WTC11 (cell line): ENCODE measurements around the gene UGT1A10. TPM values are rescaled to one million over a fixed set of nuclear protein-coding genes. Genes with fewer than 3 reads are reported as not detected.
"Not testable (repeated sequence)": the region's sequence is repeated elsewhere in the genome, so short reads cannot be mapped to it uniquely, and the experiment has no call there.

Source experiments
- ATAC-seq: fragments of 200-7000 bp; cut with Tn5 transposase; 2 replicates; pipeline ENCODE4 v1.10.0; 2021; ENCODE audit warnings: mild to moderate bottlenecking, moderate library complexity
- CTCF ChIA-PET: fragments of 300-600 bp; sonication (Branson Sonifier 250); formaldehyde crosslinking; loops from one replicate; lab custom pipeline; 2021; ENCODE audit warnings: antibody characterized with exemption; lab: Charles Lee
- POLR2A ChIA-PET: fragments of 350-600 bp; sonication (Branson Sonifier 250); formaldehyde crosslinking; loops from one replicate; lab custom pipeline; 2021; ENCODE audit warnings: antibody characterized with exemption; lab: Charles Lee
- DNase-seq: peaks from one replicate; pipeline ENCODE4 v3.0.0; 2021; ENCODE audit warnings: low spot score
- H3K27ac Mint-ChIP-seq: 2 replicates; pipeline ENCODE4 v1.8.0; 2021; ENCODE audit warnings: mixed read lengths
- H3K27me3 Mint-ChIP-seq: 2 replicates; pipeline ENCODE4 v1.8.0; 2021; ENCODE audit warnings: low read depth, mild to moderate bottlenecking, moderate library complexity, mixed read lengths
- H3K36me3 Mint-ChIP-seq: 2 replicates; pipeline ENCODE4 v1.8.0; 2021; ENCODE audit warnings: mixed read lengths
- H3K4me1 Mint-ChIP-seq: 2 replicates; pipeline ENCODE4 v1.8.0; 2022; ENCODE audit warnings: mixed read lengths
- H3K4me3 Mint-ChIP-seq: 2 replicates; pipeline ENCODE4 v1.8.0; 2021; ENCODE audit warnings: mild to moderate bottlenecking, moderate library complexity, mixed read lengths
- H3K9me3 Mint-ChIP-seq: 2 replicates; pipeline ENCODE4 v1.8.0; 2021; ENCODE audit warnings: mixed read lengths
- ATF3 ChIP-seq: sonication (generic); formaldehyde crosslinking; conservative IDR thresholded peaks from 2 replicates; pipeline ENCODE4 v1.8.1; 2022; ENCODE audit warnings: mild to moderate bottlenecking, missing genetic modification reagents
- CDX4 ChIP-seq: fragments of 250-450 bp; sonication (Bioruptor Pico); IDR thresholded peaks from 2 replicates; pipeline ENCODE4 v1.9.0; 2021; ENCODE audit warnings: moderate library complexity, mild to moderate bottlenecking, inconsistent platforms, borderline replicate concordance
- CREM ChIP-seq: sonication (generic); formaldehyde crosslinking; IDR thresholded peaks from 2 replicates; pipeline ENCODE4 v1.8.1; 2022; ENCODE audit warnings: mild to moderate bottlenecking, missing genetic modification reagents, moderate library complexity
- CTCF ChIP-seq: fragments of 200-600 bp; IDR thresholded peaks from 2 replicates; pipeline ENCODE4 v1.8.0; 2022; ENCODE audit warnings: antibody characterized with exemption
- E2F1 ChIP-seq: sonication (generic); formaldehyde crosslinking; IDR thresholded peaks from 2 replicates; pipeline ENCODE4 v1.8.0; 2022; ENCODE audit warnings: mild to moderate bottlenecking, missing genetic modification reagents
- ETV6 ChIP-seq: sonication (generic); formaldehyde crosslinking; IDR thresholded peaks from 2 replicates; pipeline ENCODE4 v1.8.1; 2022; ENCODE audit warnings: mild to moderate bottlenecking, missing genetic modification reagents
- FOXK1 ChIP-seq: sonication (generic); formaldehyde crosslinking; IDR thresholded peaks from 2 replicates; pipeline ENCODE4 v1.8.0; 2022; ENCODE audit warnings: mild to moderate bottlenecking, moderate library complexity, missing genetic modification reagents
- HMGXB4 ChIP-seq: sonication (generic); formaldehyde crosslinking; IDR thresholded peaks from 2 replicates; pipeline ENCODE4 v1.8.1; 2023; ENCODE audit warnings: mild to moderate bottlenecking, moderate library complexity, missing genetic modification reagents
- JAZF1 ChIP-seq: fragments of 250-450 bp; sonication (Bioruptor Pico); IDR thresholded peaks from 2 replicates; pipeline ENCODE4 v1.9.0; 2021; ENCODE audit warnings: moderate library complexity, mild to moderate bottlenecking, inconsistent platforms
- MAX ChIP-seq: sonication (generic); formaldehyde crosslinking; IDR thresholded peaks from 2 replicates; pipeline ENCODE4 v1.8.0; 2022; ENCODE audit warnings: mild to moderate bottlenecking, missing genetic modification reagents
- NFYB ChIP-seq: sonication (generic); formaldehyde crosslinking; conservative IDR thresholded peaks from 2 replicates; pipeline ENCODE4 v1.8.0; 2022; ENCODE audit warnings: low read depth, missing genetic modification reagents
- NR2C2 ChIP-seq: sonication (generic); formaldehyde crosslinking; IDR thresholded peaks from 2 replicates; pipeline ENCODE4 v1.8.0; 2022; ENCODE audit warnings: mild to moderate bottlenecking, missing genetic modification reagents
- PRDM15 ChIP-seq: sonication (generic); formaldehyde crosslinking; IDR thresholded peaks from 2 replicates; pipeline ENCODE4 v1.8.0; 2022; ENCODE audit warnings: missing genetic modification reagents
- PRRX2 ChIP-seq: fragments of 250-450 bp; sonication (Bioruptor Pico); IDR thresholded peaks from 2 replicates; pipeline ENCODE4 v1.8.0; 2021; ENCODE audit warnings: mild to moderate bottlenecking
- TEAD4 ChIP-seq: sonication (generic); formaldehyde crosslinking; IDR thresholded peaks from 2 replicates; pipeline ENCODE4 v1.8.0; 2022; ENCODE audit warnings: mild to moderate bottlenecking, missing genetic modification reagents
- USF2 ChIP-seq: sonication (generic); formaldehyde crosslinking; IDR thresholded peaks from 2 replicates; pipeline ENCODE4 v1.8.1; 2023; ENCODE audit warnings: mild to moderate bottlenecking, missing genetic modification reagents, moderate library complexity
- ZBTB43 ChIP-seq: sonication (generic); formaldehyde crosslinking; IDR thresholded peaks from 2 replicates; pipeline ENCODE4 v1.8.1; 2023; ENCODE audit warnings: mild to moderate bottlenecking, missing genetic modification reagents
- ZNF121 ChIP-seq: sonication (generic); formaldehyde crosslinking; IDR thresholded peaks from 2 replicates; pipeline ENCODE4 v1.8.0; 2023; ENCODE audit warnings: missing genetic modification reagents
- ZNF232 ChIP-seq: sonication (generic); formaldehyde crosslinking; IDR thresholded peaks from 2 replicates; pipeline ENCODE4 v1.8.0; 2022; ENCODE audit warnings: mild to moderate bottlenecking, missing genetic modification reagents
- ZNF416 ChIP-seq: fragments of 250-450 bp; sonication (Bioruptor Pico); IDR thresholded peaks from 2 replicates; pipeline ENCODE4 v1.9.0; 2021; ENCODE audit warnings: mild to moderate bottlenecking, inconsistent platforms
- total RNA-seq: library from RNA; stranded (reverse); gene quantifications from 3 replicates; pipeline ENCODE4 v1.2.3, GENCODE V29; 2021

Gene UGT1A10
- total RNA-seq, 1 experiment from 2014 or later, result not detected

GRCh38 chr2:233605680-233606079 lies 30.6 kb upstream of the UGT1A10 start (continued):
- no peak for TF ChIP-seq USF2
- no peak for TF ChIP-seq ATF3 (CRISPR knock-in tag)
- TF ChIP-seq JAZF1, result no peak
- TF ChIP-seq ZNF416 (CRISPR knock-in tag), result no peak
- TF ChIP-seq TEAD4 (CRISPR knock-in tag), result no peak
- TF ChIP-seq ETV6 (CRISPR knock-in tag), result no peak
- no peak for TF ChIP-seq ZNF232

- DNase-seq, result no peak
- H3K4me1 Mint-ChIP-seq, result no peaks in the 10 kb centered on the region
- ChIA-PET POLR2A (no interaction called here), CTCF (no interaction called here)
- no peak overlapping the region for H3K4me3 Mint-ChIP-seq
- H3K27ac Mint-ChIP-seq, result no peak overlapping the region
- no peak for ATAC-seq
- peaks cover 57% of the 10 kb centered on the region for H3K9me3 Mint-ChIP-seq
- TF ChIP-seq FOXK1 (CRISPR knock-in tag) (no peak), PRRX2 (no peak), NFYB (CRISPR knock-in tag) (no peak), HMGXB4 (CRISPR knock-in tag) (no peak), NR2C2 (CRISPR knock-in tag) (no peak), E2F1 (CRISPR knock-in tag) (no peak), ZNF121 (CRISPR knock-in tag) (no peak), CDX4 (no peak), MAX (CRISPR knock-in tag) (no peak), ZBTB43 (CRISPR knock-in tag) (no peak), PRDM15 (CRISPR knock-in tag) (no peak), CTCF (no peak), CREM (no peak)
- 0 out of 2 replicates have a peak, but pooled peaks cover 6% of the 10 kb centered on the region for H3K36me3 Mint-ChIP-seq
- peaks cover 22% of the 10 kb centered on the region for H3K27me3 Mint-ChIP-seq
Measured at GRCh38 chr2:233611284-233611683, 25.0 kb upstream of the UGT1A10 start.

- H3K27ac Mint-ChIP-seq, CTCF ChIA-PET, ATAC-seq: not testable (repeated sequence)
Measured at GRCh38 chr2:233617476-233617875, 18.8 kb upstream of the UGT1A10 start, which contains the start of gene UGT1A8. UGT1A8 (plus strand) TSS chr2:233617633; CDS start chr2:233617708, 75 bp downstream.

More at GRCh38 chr2:233617476-233617875, 18.8 kb upstream of the UGT1A10 start, which contains the start of gene UGT1A8:
- H3K36me3 Mint-ChIP-seq, DNase-seq, POLR2A ChIA-PET, H3K4me3 Mint-ChIP-seq, H3K4me1 Mint-ChIP-seq: not testable (repeated sequence)
- Mint-ChIP-seq H3K27me3 (peaks cover 22% of the 10 kb centered on the region), H3K9me3 (peaks cover 52% of the 10 kb centered on the region)
